ENCODE results near the gene TRIM52. TPM values are rescaled to one million over a fixed set of nuclear protein-coding genes. Genes with fewer than 3 reads are reported as not detected.
A peak's percentile ranks its signal among the peaks of the same experiment; 100 is the strongest.

Gene TRIM52
- total and polyA plus RNA-seq, 4 experiments from 2014 or later = 19.4 to 76.8 (median 60.1) TPM

DNA sequence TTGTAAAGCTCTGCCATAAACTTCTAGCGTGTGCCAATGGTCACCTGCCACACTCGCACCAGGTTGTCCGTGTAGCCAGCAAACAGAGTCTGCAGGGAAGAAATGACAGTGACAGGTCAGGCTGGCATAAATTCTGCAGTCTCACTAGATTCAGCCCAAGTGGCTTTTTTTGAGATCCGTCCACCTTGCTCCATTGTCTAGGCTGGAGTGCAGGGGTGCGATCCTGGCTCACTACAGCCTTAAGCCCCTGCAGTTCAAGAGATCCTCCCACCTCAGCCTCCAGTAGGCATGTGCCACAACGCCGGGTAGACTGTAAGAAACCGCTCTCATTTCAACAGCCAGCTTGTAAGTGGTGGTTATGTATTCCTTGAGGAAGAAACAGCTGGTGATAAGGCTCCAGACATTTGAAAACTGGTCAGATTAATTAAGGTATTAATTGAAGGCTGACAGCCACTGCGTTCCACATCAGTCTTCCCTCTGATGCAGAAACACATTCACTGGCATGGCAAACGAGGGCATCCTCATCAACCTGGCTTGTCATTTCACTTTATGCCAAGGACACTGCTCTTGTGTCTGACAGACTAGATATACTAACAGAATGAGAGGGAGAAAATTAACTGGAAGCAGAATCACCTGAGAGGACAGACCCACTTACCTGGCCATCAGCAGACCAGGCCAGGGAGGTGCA is 23.8 kb downstream of the TRIM52 start:
- peak overlapping the region in 4 of 7 donors; percentile 24 to 100 (median 64) for H3K27ac Mint-ChIP-seq
- CTCF ChIA-PET (ENCODE audit: partially characterized antibody) = no interaction called here

DNA sequence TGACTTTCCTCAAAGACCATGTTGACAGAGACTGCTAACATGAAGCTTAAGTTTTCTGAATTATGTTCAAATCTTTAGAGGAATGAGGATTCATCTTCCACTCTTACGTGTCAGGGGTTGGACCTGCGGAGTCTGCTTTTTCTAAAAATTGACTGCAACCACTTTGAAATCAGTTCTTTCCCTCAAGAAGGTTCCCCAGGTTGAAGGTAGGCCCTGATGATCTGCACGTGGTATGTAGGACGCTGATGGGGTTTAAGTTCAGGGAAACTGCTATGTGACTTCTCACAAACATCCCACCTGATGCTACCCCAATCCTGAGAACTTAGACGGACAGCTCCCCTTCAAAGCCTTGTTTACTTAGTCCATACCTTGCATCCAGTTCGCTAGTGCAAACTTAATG is 24.5 kb downstream of the TRIM52 start:
- intact Hi-C loops (cut with micrococcal nuclease) = no loop called here
- peaks cover 75% of the 10 kb centered on the region for H3K36me3 ChIP-seq (ENCODE audit: insufficient read depth, low read length)
- H3K4me3 ChIP-seq (ENCODE audit: low read length in 2 of 2) = no peak overlapping the region
- no peaks in the 10 kb centered on the region for H3K9me3 ChIP-seq (ENCODE audit: control insufficient read depth in 1 of 2, low read length in 2 of 2)
- ChIA-PET POLR2A (ENCODE audit: partially characterized antibody) (interaction anchor here (0.9 to 22.7 kb wide), 3 partner anchors 10 to 32 kb away, joined by 4 to 339 read pairs (median 4); partner anchors contain the start of genes TRIM41 and TRIM7), CTCF (ENCODE audit: partially characterized antibody) (no interaction called here)
- H3K36me3 Mint-ChIP-seq = peaks cover 68 to 91% of the 10 kb centered on the region in 2 donors
- peak overlapping the region in 2 of 7 donors; percentile 24 to 42 for H3K27ac Mint-ChIP-seq
- H3K4me1 Mint-ChIP-seq = peaks cover 8 to 41% (median 20%) of the 10 kb centered on the region in 4 donors
- no peaks in the 10 kb centered on the region for H3K27me3 Mint-ChIP-seq
- DNase-seq = no peak
- H3K4me3 Mint-ChIP-seq = no peak overlapping the region
- H3K4me1 ChIP-seq (ENCODE audit: insufficient read depth, low read length) = peaks cover 10% of the 10 kb centered on the region
- H3K9me3 Mint-ChIP-seq = no peaks in the 10 kb centered on the region
- H3K27me3 ChIP-seq (ENCODE audit: insufficient read depth, low read length) = no peaks in the 10 kb centered on the region
- H3K27ac ChIP-seq (ENCODE audit: low read depth, low read length) = no peak overlapping the region

More for the DNA sequence above, 23.8 kb downstream of the TRIM52 start:
- H3K36me3 ChIP-seq (ENCODE audit: insufficient read depth, low read length) = peaks cover 76% of the 10 kb centered on the region
- H3K36me3 Mint-ChIP-seq = peaks cover 71 to 91% of the 10 kb centered on the region in 2 donors
- no peak overlapping the region for H3K4me3 Mint-ChIP-seq
- no peaks in the 10 kb centered on the region for H3K27me3 Mint-ChIP-seq
- no peaks in the 10 kb centered on the region for H3K9me3 Mint-ChIP-seq
- H3K9me3 ChIP-seq (ENCODE audit: control insufficient read depth in 1 of 2, low read length in 2 of 2) = no peaks in the 10 kb centered on the region
- H3K27ac ChIP-seq (ENCODE audit: low read depth, low read length) = peak overlapping the region; percentile 13
- no peak overlapping the region for H3K4me3 ChIP-seq (ENCODE audit: low read length in 2 of 2)
- POLR2A ChIA-PET (ENCODE audit: partially characterized antibody) = interaction anchor here (0.8 to 22.7 kb wide), 5 partner anchors 11 to 45 kb away, joined by 3 to 397 read pairs (median 4); partner anchors contain the start of genes TRIM41, TRIM52 and TRIM7
- intact Hi-C loops (cut with micrococcal nuclease) = no loop called here
- H3K4me1 ChIP-seq (ENCODE audit: insufficient read depth, low read length) = peaks cover 16% of the 10 kb centered on the region
- H3K27me3 ChIP-seq (ENCODE audit: insufficient read depth, low read length) = no peaks in the 10 kb centered on the region
- no peak for DNase-seq
- H3K4me1 Mint-ChIP-seq = peaks cover 14 to 46% (median 26%) of the 10 kb centered on the region in 4 donors

DNA sequence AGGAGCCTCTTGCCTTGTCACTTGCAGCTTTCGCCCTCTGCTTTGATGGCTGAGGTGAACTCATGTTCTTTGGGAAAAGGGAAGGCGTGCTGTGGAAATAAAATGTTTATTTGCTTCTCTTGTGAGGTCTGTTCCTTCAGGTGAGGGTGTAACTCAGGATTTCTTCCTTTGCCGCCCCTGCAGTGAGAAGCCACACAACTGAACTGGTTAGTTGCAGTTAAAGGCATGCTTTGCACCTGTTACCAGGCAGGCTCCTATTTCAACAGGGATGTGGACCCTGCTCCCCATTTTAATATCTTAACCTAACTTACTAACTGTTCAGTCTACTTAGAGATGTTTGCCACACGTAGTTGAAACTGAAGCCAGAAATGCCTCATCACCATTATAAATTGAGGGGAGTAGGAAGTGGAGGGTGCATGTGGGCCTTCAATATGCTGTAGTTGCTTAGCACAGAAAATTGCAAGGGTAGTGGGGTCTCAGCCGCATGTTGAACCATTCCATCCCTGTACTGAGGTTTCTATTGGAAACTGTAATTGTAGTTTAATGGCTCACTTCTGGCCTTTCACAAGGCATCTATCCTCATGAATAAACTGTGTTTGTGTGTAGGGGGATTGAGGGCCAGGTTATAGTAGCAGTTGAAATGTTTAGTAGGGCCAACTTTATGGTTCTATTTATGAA is 25.1 kb downstream of the TRIM52 start:
- Histone ChIP-seq H3K27me3 (ENCODE audit: insufficient read depth, low read length) (no peaks in the 10 kb centered on the region), H3K36me3 (ENCODE audit: insufficient read depth, low read length) (peaks cover 79% of the 10 kb centered on the region), H3K4me3 (ENCODE audit: low read length in 2 of 2) (no peak overlapping the region), H3K9me3 (ENCODE audit: control insufficient read depth in 1 of 2, low read length in 2 of 2) (no peaks in the 10 kb centered on the region), H3K27ac (ENCODE audit: low read depth, low read length) (no peak overlapping the region), H3K4me1 (ENCODE audit: insufficient read depth, low read length) (peaks cover 4% of the 10 kb centered on the region)
- Mint-ChIP-seq H3K27me3 (no peaks in the 10 kb centered on the region), H3K36me3 (peaks cover 69 to 90% of the 10 kb centered on the region in 2 donors), H3K27ac (peak overlapping the region in 5 of 7 donors; percentile 7 to 74 (median 29)), H3K4me1 (peaks cover 6 to 34% (median 16%) of the 10 kb centered on the region in 4 donors), H3K9me3 (no peaks in the 10 kb centered on the region), H3K4me3 (no peak overlapping the region)
- intact Hi-C loops (cut with micrococcal nuclease) = no loop called here
- ChIA-PET POLR2A (ENCODE audit: partially characterized antibody) (interaction anchor here (0.9 to 22.7 kb wide), 6 partner anchors 8 to 31 kb away, joined by 4 to 339 read pairs (median 9); partner anchors contain the start of genes RACK1, TRIM41, TRIM52 and TRIM7), CTCF (ENCODE audit: partially characterized antibody) (no interaction called here)
- no peak for DNase-seq

DNA sequence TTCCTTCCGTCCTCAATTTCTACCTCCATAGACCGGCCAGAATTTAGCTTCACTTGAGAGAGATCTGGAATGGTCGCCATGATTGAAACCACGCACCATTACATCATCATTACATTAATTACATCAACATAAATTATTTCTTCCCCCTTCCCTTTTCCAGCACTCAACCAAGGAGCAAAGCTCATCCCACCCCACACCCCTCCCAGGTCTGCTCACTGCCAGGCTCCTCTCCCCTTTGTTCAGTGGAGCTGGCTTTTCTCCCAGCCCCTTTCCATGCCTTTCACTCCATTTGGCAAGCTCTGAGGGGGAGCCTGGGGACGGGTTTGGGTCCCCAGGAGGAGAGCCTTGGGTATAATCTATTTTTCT is 25.6 kb downstream of the TRIM52 start:
- Mint-ChIP-seq H3K27me3 (no peaks in the 10 kb centered on the region), H3K36me3 (peaks cover 66 to 90% of the 10 kb centered on the region in 2 donors), H3K4me1 (peaks cover 6 to 33% (median 16%) of the 10 kb centered on the region in 4 donors), H3K4me3 (no peak overlapping the region), H3K27ac (peak overlapping the region in 4 of 7 donors; percentile 7 to 77 (median 37)), H3K9me3 (no peaks in the 10 kb centered on the region)
- Histone ChIP-seq H3K9me3 (ENCODE audit: control insufficient read depth in 1 of 2, low read length in 2 of 2) (no peaks in the 10 kb centered on the region), H3K27ac (ENCODE audit: low read depth, low read length) (no peak overlapping the region), H3K27me3 (ENCODE audit: insufficient read depth, low read length) (no peaks in the 10 kb centered on the region), H3K4me1 (ENCODE audit: insufficient read depth, low read length) (no peaks in the 10 kb centered on the region), H3K4me3 (ENCODE audit: low read length in 2 of 2) (no peak overlapping the region), H3K36me3 (ENCODE audit: insufficient read depth, low read length) (peaks cover 84% of the 10 kb centered on the region)
- intact Hi-C loops (cut with micrococcal nuclease) = no loop called here
- ChIA-PET CTCF (ENCODE audit: partially characterized antibody) (no interaction called here), POLR2A (ENCODE audit: partially characterized antibody) (interaction anchor here (0.9 to 22.7 kb wide), 8 partner anchors 8 to 26 kb away, joined by 3 to 339 read pairs (median 4); partner anchors contain the start of genes RACK1, TRIM41 and TRIM52)
- DNase-seq = no peak

DNA sequence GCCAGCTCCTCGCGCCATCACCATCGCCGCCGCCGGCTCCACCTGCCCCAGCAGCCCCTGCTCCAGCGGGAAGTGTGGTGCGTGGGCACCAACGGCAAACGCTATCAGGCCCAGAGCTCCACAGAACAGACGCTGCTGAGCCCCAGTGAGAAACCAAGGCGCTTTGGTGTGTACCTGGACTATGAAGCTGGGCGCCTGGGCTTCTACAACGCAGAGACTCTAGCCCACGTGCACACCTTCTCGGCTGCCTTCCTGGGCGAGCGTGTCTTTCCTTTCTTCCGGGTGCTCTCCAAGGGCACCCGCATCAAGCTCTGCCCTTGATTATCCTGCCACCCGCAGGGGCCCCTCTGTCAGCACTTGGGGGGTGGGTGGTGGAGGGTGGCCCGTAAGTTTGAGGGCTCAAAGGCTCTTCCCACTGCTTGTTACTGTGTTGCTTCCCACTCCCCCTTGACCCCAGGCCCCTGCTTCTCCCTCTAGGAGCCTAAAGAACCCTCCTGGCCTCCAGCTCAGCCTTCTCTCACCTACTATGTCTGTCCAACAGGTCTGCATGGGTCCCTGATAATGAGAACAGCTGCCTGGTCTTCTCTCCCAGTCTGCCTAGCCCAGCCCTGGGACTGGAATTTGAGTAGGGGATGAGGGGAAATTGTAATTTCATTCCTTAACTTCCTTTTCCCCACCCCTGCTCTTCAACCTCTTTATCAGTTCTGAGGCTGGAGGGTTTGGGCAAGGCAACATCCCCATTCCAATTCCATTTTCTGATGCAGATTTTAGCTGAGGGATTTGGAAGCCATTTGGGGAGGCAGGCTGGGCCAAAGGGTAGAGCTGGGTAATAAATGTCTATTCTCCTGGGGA is 26.3 kb downstream of the TRIM52 start:
- CTCF ChIA-PET (ENCODE audit: partially characterized antibody) = no interaction called here
- peaks cover 0 to under 1% (median 0%) of the 10 kb centered on the region in 8 donors for H3K9me3 Mint-ChIP-seq

DNA sequence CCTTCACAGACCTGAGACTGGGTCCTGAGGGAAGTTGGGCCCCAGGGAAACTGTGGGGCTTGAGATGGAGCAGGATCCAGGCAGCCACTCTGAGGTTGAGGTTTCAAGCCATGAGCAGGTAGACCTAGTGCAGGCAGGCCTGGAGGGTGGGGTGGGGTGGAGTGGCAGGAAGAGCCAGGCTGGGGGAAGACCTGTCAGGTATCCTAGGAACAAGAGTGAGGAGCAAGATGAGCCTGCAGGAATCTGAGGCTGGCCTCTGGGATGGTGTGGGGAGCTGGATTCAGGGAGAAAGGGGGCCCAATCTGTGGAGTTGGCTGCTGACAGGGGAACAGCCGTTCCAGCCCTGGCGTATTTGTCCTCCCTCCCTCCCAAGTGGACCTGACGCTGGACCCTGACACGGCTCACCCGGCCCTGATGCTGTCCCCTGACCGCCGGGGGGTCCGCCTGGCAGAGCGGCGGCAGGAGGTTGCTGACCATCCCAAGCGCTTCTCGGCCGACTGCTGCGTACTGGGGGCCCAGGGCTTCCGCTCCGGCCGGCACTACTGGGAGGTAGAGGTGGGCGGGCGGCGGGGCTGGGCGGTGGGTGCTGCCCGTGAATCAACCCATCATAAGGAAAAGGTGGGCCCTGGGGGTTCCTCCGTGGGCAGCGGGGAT is 27.0 kb downstream of the TRIM52 start:
- Histone ChIP-seq H3K9me3 (ENCODE audit: control insufficient read depth in 1 of 2, low read length in 2 of 2) (no peaks in the 10 kb centered on the region), H3K27me3 (ENCODE audit: insufficient read depth, low read length) (no peaks in the 10 kb centered on the region), H3K36me3 (ENCODE audit: insufficient read depth, low read length) (peaks cover 73% of the 10 kb centered on the region), H3K27ac (ENCODE audit: low read depth, low read length) (no peak overlapping the region), H3K4me1 (ENCODE audit: insufficient read depth, low read length) (no peaks in the 10 kb centered on the region), H3K4me3 (ENCODE audit: low read length in 2 of 2) (no peak overlapping the region)
- intact Hi-C loops (cut with micrococcal nuclease) = no loop called here
- CTCF ChIA-PET (ENCODE audit: partially characterized antibody) = no interaction called here
- peaks cover 0 to 4% (median 0%) of the 10 kb centered on the region in 8 donors for H3K9me3 Mint-ChIP-seq
- H3K36me3 Mint-ChIP-seq = peaks cover 64 to 88% of the 10 kb centered on the region in 2 donors
- POLR2A ChIA-PET (ENCODE audit: partially characterized antibody) = interaction anchor here (1.1 to 22.7 kb wide), 6 partner anchors 8 to 27 kb away, joined by 3 to 339 read pairs (median 4); partner anchors contain the start of genes TRIM41 and TRIM52
- peak overlapping the region in 2 of 7 donors; percentile 57 to 70 for H3K27ac Mint-ChIP-seq
- no peak for DNase-seq
- H3K4me3 Mint-ChIP-seq = no peak overlapping the region
- no peaks in the 10 kb centered on the region for H3K27me3 Mint-ChIP-seq
- peaks cover 14 to 37% (median 20%) of the 10 kb centered on the region in 4 donors for H3K4me1 Mint-ChIP-seq

More for the DNA sequence above, 26.3 kb downstream of the TRIM52 start:
- no peak for DNase-seq
- H3K4me1 ChIP-seq (ENCODE audit: insufficient read depth, low read length) = no peaks in the 10 kb centered on the region
- Mint-ChIP-seq H3K4me3 (no peak overlapping the region), H3K36me3 (peaks cover 69 to 88% of the 10 kb centered on the region in 2 donors), H3K4me1 (peaks cover 9 to 36% (median 19%) of the 10 kb centered on the region in 4 donors), H3K27ac (peak overlapping the region in 5 of 7 donors; percentile 32 to 77 (median 49)), H3K27me3 (no peaks in the 10 kb centered on the region)
- H3K4me3 ChIP-seq (ENCODE audit: low read length in 2 of 2) = no peak overlapping the region
- intact Hi-C loops (cut with micrococcal nuclease) = no loop called here
- H3K27me3 ChIP-seq (ENCODE audit: insufficient read depth, low read length) = no peaks in the 10 kb centered on the region
- POLR2A ChIA-PET (ENCODE audit: partially characterized antibody) = interaction anchor here (0.9 to 22.7 kb wide), 8 partner anchors 9 to 26 kb away, joined by 3 to 339 read pairs (median 4); partner anchors contain the start of genes RACK1, TRIM41 and TRIM52
- H3K36me3 ChIP-seq (ENCODE audit: insufficient read depth, low read length) = peaks cover 81% of the 10 kb centered on the region
- no peak overlapping the region for H3K27ac ChIP-seq (ENCODE audit: low read depth, low read length)
- no peaks in the 10 kb centered on the region for H3K9me3 ChIP-seq (ENCODE audit: control insufficient read depth in 1 of 2, low read length in 2 of 2)

All from CD4-positive, alpha-beta memory T cell (primary cell).